ENCODE measurements around the gene ARID1B.

DNA sequence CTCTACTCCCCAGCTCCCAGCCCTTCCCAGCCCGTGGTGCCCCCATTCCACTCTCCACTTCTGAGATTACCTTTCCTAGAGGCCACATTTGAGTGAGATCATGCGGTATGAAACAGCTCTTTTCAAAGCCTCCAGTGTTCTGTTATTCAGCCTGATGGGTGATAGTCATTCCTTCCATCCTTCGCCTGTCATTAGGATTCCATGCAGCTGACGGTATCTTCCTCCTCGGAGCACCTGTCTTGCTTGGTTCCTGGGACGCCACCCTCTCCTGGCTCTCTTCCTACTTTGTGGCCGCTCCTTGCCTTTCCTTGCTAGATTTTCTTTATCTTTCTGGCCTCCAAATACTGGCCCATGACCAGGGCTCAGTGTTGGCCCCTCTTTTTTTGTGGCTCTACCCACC, 137.0 kb downstream of the ARID1B start:
- TF ChIP-seq, protein P1, sequence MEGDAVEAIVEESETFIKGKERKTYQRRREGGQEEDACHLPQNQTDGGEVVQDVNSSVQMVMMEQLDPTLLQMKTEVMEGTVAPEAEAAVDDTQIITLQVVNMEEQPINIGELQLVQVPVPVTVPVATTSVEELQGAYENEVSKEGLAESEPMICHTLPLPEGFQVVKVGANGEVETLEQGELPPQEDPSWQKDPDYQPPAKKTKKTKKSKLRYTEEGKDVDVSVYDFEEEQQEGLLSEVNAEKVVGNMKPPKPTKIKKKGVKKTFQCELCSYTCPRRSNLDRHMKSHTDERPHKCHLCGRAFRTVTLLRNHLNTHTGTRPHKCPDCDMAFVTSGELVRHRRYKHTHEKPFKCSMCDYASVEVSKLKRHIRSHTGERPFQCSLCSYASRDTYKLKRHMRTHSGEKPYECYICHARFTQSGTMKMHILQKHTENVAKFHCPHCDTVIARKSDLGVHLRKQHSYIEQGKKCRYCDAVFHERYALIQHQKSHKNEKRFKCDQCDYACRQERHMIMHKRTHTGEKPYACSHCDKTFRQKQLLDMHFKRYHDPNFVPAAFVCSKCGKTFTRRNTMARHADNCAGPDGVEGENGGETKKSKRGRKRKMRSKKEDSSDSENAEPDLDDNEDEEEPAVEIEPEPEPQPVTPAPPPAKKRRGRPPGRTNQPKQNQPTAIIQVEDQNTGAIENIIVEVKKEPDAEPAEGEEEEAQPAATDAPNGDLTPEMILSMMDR (IDR thresholded peaks at IDR 0.05; ENCODE audit: borderline replicate concordance, extremely low read depth, low read length, poor library complexity, severe bottlenecking), result no peak
- TF ChIP-seq EZH2 (IDR thresholded peaks at IDR 0.05; ENCODE audit: borderline replicate concordance, low read depth, low read length, severe bottlenecking), result no peak

All from DND-41 (cell line).